Stimulated activated CD8-positive, alpha-beta memory T cell treated with anti-CD3 and anti-CD28 coated beads, Interleukin-7, amount 100 ng/mL, for 4 hours (primary cell): ENCODE data around the gene IL32.
"Not testable (repeated sequence)": the region's sequence is repeated elsewhere in the genome, so short reads cannot be mapped to it uniquely, and the experiment has no call there.

ENCODE experiments used
- DNase-seq, 2 donors: peaks; one replicate each; pipeline ENCODE4 v3.0.0-alpha.2; 2020; ENCODE audit warnings: low read depth in 2 of 2

The IL32 gene

DNA sequence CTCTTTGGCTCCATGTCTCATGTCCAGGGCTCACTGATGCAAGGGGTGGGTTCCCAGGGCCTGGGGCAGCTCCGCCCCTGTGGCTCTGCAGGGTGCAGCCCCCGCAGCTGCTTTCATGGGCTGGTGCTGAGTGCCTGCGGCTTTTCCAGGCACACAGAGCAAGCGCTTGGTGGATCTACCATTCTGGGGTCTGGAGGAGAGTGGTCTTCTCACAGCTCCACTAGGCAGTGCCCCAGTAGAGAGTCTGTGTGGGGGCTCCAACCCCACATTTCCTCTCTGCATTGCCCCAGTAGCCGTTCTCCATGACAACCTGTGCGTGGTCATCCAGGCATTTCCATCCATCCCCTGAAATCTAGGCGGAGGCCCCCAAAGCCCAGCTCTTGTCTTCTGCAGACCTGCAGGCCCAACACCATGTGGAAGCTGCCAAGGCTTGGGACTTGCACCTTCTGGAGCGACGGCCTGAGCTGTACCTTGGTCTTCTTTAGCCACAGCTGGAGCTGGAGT, 5.2 kb downstream of the IL32 start:
- no peak for DNase-seq

DNA sequence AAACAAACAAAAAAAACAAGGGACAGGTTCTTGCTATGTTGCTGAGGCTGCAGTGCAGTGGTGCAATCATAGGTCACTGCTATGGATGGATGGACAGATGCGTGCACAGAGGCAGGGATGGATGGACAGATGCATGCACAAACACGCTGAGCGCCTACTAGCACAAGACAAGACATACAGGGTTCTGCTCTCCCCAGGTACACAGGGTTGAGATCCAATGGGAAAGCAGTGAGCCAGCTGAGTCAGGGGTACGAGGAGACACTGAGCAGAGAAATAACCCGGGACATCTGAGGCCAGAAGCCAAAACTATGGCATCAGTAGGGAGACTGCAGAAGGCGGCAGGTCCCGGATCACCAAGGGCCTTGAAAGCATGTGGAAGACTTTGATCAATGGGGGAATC, 6.2 kb downstream of the IL32 start:
- no peak for DNase-seq

- DNase-seq = not testable (repeated sequence)
Measured at GRCh38 chr16:3072148-3072547, 6.7 kb downstream of the IL32 start.

DNA sequence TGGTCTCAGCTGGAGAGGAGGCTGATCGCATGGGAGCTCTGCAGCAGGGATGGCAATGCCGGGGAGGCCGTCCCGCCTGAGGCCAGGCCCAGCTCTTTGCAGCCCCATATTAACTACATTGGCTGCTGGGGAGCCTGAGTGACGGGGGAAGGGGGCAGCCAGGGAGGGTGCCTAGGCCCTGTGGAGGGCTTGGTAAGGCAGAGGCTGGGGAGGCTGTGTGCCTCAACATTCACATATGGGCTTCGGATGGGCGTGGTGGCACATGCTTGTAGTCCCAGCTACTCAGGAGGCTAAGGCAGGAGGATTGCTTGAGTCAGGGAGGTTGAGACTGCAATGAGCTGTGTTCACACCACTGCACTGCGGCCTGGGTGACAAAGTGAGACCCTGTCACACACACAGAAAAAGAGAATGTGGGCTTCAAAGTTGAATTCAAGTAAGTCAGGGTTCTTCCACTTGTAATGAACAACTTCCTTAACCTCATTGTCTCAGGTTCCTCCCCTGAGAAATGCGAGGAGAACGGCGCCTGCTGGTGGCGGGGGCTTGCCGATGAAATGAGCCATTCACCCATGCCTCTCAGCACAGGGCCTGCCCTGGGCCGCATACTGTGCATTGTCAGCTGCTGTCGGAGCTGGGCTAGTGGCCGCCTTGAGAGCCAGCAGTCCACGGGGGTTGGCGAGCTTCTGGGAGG, 7.3 kb downstream of the IL32 start:
- not testable (repeated sequence) for DNase-seq

DNA sequence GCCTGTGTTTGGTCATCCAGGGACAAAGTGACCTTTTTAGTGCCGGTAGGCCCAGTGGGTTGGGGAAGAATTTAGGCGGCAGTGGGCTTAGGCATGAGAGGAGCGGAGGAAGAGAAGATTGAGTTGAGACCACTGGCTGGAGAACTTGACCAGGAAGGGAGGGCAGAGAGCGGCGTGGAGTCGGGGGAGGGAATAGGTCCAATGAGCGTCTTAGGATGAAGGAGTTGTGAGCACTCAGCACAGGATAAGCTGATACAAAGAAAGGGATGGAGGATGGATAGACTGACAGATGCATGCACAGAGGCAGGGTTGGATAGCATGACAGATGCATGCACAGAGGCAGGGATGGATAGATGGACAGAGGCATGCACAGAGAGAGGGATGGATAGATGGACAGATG, 8.0 kb downstream of the IL32 start:
- no peak for DNase-seq

- DNase-seq = peak; percentile 65 to 70
Measured at GRCh38 chr16:3074860-3075522, 9.6 kb downstream of the IL32 start.

DNA sequence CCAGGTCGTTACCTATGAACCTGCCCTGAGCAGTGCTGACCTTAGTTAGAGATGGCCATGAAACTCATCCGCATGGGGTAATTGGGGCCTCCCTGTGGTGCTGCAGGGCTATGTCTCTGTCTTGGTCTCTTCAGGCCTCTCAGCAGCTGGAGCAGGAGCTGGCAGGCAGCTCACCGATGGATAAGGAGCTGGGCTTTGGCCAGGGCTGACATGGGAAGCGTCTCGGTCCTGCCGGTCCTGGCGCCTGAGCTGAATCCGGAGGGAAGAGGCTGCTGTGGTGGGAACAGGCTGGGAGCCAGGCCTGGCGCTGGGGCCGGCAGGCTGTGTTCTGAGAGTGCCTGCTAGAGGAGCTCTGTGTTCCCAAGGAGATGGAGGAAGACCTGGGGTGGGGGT, 10.1 kb downstream of the IL32 start:
- DNase-seq = no peak

DNA sequence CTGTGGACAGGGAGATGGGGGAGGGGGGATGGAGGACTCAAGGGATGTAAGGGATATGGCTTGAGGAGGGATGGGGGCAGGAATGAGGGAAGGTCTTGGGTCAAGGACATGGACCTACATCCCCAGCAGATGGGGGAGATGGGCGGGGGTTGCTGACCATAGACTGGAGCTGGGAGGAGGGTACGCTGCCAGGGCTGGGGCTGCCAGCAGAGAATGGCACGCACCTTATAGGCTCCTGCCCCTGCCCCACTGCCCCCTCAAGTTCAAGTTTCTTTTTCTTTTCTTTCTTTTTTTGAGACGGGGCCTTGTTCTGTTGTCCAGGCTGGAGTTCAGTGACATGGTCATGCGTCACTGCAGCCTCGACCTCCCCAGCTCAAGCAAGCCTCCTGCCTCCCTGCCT, 10.5 kb downstream of the IL32 start:
- not testable (repeated sequence) for DNase-seq

DNA sequence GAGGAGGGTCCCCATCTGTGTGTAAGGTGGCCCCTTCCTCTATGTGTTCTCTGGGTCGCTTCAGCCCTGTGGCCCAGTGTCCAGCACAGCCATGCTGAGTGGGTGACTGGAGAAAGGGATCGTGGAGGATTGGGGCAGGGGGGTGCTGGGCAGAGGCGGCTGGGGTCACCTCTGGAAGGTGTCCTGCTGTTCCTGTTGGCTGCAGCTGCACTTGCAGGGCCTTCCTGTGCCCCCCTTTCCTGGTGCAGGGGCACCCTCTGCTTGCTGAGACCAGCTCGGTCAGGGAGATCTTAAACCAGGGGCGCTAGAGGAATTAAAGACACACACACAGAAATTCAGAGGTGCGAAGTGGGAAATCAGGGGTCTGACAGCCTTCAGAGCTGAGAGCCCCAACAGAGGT, 11.1 kb downstream of the IL32 start:
- no peak for DNase-seq

GRCh38 chr16:3080024-3080423, 14.6 kb downstream of the IL32 start:
- no peak for DNase-seq

DNA sequence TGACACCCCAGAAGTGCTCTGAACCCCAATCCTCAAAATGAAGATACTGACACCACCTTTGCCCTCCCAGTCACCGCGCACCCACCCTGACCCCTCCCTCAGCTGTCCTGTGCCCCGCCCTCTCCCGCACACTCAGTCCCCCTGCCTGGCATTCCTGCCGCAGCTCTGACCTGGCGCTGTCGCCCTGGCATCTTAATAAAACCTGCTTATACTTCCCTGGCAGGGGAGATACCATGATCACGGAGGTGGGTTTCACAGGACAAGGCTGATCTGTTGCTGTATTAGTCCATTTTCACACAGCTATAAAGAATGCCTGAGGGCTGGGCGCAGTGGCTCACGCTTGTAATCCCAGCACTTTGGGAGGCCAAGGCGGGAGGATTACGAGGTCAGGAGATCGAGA, 16.5 kb downstream of the IL32 start:
- not testable (repeated sequence) for DNase-seq

DNA sequence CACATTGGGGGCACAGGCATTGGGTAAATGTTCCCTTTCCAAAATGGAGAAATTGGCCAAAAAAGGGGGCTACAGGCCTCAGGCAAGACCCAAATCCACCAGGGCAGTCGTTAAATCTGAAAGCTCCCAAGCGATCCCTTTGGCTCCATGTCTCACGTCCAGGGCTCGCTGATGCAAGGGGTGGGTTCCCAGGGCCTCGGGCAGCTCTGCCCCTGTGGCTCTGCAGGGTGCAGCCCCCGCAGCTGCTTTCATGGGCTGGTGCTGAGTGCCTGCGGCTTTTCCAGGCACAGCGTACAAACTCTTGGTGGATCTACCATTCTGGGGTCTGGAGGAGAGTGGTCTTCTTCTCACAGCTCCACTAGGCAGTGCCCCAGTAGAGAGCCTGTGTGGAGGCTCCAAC, 18.0 kb downstream of the IL32 start:
- DNase-seq = not testable (repeated sequence)

DNA sequence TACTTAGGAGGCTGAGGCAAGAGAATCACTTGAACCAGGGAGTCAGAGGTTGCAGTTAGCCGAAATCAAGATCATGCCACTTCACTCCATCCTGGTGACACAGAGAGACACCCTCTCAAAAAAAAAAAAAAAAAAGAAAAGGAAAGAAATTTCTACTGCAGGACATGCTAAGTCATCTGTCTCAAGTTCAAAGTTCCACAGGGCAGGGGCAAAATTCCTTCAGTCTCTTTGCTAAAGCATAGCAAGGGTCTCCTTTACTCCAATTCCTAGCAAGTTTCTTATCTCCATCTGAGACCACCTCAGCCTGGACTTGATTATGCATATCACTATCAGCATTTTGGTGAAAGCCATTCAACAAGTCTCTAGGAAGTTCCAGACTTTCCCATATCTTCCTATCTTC, 19.1 kb downstream of the IL32 start:
- no peak for DNase-seq

DNA sequence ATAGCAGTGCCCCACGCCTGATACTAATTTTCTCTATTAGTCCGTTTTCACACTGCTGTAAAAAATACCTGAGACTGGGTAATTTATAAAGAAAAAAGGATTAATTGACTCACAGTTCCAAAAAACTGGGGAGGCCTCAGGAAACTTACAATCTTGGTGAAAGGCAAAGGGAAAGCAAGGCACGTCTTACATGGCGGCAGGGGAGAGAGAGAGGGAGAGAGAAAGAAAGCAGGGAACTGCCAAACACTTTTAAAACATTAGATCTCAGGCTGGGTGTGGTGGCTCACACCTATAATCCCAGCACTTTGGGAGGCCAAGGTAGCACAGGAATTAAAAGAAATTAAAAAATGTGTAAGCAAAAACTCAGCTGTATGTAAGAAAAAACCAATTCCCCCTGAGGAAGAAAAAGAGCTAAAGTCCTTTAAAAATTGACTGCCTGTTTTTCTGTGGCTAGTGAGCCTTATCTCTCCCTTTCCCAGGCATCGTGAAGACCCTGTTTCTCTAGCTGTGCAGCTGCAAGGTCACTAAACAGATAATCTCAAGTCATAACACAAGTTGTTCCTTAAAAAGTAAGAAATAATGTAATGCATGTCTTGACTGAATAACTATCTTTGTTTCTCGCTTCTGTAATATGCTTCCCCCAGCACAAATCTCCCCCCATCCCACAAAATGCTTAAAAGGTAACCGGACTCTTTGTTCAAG, 19.7 kb downstream of the IL32 start:
- DNase-seq = no peak

DNA sequence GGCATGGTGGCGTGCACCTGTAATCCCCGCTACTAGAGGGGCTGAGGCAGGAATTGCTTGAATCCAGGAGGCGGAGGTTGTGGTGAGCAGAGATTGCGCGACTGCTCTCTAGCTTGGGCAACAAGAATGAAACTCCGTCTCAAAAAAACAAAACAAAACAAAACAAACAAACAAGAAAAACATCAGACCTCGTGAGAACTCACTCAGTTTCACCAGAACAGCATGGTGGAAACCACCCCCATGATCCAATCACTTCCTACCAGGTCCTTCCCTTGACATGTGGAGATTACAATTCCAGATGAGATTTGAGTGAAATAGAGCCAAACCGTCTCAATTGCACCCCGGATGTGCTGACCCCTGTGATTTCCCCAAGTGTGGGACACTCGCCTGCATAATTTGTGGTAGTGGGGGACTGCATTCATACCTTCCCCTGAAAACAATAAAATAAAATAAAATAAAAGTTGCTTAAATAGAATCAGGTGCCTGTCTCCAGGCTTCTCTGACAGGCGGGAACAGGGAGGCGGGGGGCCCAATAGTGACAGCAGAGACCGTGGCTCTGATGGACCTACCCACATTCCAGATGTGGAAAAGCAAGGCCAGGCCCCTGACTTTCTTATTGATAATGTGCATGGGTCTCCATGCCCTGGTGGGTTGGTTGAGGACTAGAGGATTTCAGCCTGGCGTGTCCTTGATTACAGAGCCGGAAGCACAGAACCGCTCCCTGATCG, 20.6 kb downstream of the IL32 start:
- DNase-seq = no peak

DNA sequence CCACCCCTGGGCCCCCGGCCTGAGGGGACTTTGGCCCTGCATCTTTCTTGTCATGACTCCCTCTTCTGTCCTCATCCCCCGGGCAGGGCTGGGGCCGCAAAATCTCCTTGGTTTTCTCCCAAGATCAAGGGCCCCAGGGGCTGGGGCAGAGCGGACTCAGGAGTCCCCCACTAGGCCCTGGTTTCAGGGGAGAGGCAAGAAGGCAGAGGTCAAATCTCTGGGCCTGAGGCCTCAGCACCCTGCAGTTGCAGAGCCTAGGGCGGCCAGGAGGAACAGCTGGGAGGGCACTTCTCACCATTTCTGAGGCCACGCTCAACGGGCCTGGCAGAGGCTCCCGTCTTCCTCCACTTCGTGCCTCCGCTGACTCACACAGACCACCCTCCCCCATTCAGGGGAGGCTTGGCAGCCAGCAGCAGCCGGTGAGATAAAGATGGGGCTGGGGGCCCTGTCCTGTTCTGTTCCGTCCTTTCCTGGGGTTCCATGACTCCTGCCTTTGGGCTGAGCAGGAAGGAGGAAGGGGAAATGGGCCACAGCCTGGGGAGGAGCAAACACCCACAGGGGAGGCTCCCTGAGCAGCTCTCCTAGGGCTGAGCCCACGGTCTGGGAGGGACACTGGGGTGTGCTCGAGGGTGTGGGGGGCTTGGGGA, 21.3 kb downstream of the IL32 start:
- DNase-seq = no peak

DNA sequence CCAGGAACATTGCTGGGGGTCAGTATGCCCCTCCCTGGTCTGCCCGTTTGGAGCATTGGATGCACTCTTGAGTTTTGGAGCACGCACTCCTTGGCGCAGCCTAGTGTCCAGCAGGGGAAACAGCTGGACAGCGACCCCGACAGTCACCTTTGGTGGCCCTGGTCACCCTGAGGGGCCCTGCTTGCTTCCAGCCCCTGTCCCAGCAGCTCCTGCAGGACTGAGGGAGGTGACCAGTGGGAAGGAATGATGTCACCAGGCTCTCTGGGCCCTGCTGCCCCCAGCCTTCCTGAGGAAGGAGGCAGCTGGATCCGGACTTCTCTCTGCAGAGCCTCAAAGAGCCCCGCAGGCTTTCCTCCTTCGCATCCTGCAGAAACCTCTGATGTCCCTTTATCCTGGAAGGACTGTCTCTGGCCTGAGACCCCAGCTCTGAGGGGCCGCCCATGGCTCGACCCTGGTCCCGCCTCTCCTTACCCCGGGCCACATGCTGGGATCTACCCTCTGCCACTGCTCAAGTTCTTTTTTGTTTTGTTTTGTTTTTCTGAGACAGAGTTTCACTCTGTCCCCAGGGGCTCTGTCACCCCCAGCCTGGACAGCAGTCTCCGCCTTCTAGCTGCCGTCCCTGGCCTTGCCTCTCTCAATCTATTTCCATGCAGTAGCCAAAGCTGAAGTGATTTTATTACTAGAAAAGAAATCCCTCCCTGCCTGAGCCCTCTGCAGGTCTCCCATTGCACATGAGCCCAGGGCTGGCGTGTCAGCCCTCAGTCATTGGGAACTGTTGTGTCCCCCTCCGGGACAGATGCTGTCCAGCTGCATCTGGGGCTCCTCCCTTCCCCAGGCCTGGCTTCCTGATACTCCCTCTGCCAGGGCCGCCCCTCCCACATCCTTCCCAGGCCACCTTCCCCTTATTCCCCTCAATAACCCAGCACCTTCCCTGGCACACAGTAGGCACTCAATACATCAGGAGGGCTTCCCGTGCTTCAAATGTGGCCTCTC, 22.1 kb downstream of the IL32 start:
- DNase-seq = no peak

- no peak for DNase-seq
Measured at GRCh38 chr16:3088450-3088849, 23.0 kb downstream of the IL32 start.

GRCh38 chr16:3088925-3089716, 23.7 kb downstream of the IL32 start:
- no peak for DNase-seq
